Liver (tissue), 9 donors: Measurements from ENCODE around the gene CASZ1. TPM values are rescaled to one million over a fixed set of nuclear protein-coding genes. Genes with fewer than 3 reads are reported as not detected.

ENCODE experiments used
- DNase-seq: peaks from one replicate; pipeline ENCODE4 v3.0.0-alpha.2; 2017; ENCODE audit warnings: low spot score
- H3K27ac ChIP-seq, 2 donors: one replicate each; pipeline ENCODE4 v1.7.0; 2013; ENCODE audit warnings: inconsistent platforms in 2 of 2, low read length in 2 of 2, control low read depth in 1 of 2, low read depth in 1 of 2, mild to moderate bottlenecking in 1 of 2
- H3K27me3 ChIP-seq, 4 donors: one replicate each; pipeline versions ENCODE4 v1.6.1 to v1.7.0; 2013; ENCODE audit warnings: low read length in 3 of 4, inconsistent platforms in 1 of 4, mild to moderate bottlenecking in 1 of 4, moderate library complexity in 1 of 4; ENCODE audit not compliant: control insufficient read depth in 4 of 4, insufficient read depth in 4 of 4
- H3K36me3 ChIP-seq, 4 donors: one replicate each; pipeline versions ENCODE4 v1.6.1 to v1.7.0; 2013; ENCODE audit warnings: low read length in 3 of 4, mild to moderate bottlenecking in 3 of 4, low read depth in 1 of 4, moderate library complexity in 1 of 4; ENCODE audit not compliant: control insufficient read depth in 4 of 4, insufficient read depth in 3 of 4
- H3K4me1 ChIP-seq, 4 donors: one replicate each; pipeline versions ENCODE4 v1.6.1 to v1.7.0; 2013; ENCODE audit warnings: low read length in 3 of 4, mild to moderate bottlenecking in 3 of 4, moderate library complexity in 1 of 4; ENCODE audit not compliant: control insufficient read depth in 4 of 4, insufficient read depth in 4 of 4
- H3K4me3 ChIP-seq, 3 donors: one replicate each; pipeline versions ENCODE4 v1.6.1 to v1.7.0; 2013; ENCODE audit warnings: low read length in 3 of 3, control low read depth in 1 of 3, low read depth in 1 of 3, mild to moderate bottlenecking in 1 of 3
- H3K9ac ChIP-seq, 2 donors: one replicate each; pipeline ENCODE4 v1.7.0; 2013; ENCODE audit warnings: low read length in 2 of 2, mild to moderate bottlenecking in 2 of 2, moderate library complexity in 2 of 2, control low read depth in 1 of 2, low read depth in 1 of 2
- H3K9me3 ChIP-seq, 4 donors: one replicate each; pipeline versions ENCODE4 v1.6.1 to v1.7.0; 2013; ENCODE audit warnings: low read length in 3 of 4; ENCODE audit not compliant: control insufficient read depth in 4 of 4
- HNF4A ChIP-seq, 2 donors: conservative IDR thresholded peaks; 2 replicates each; pipeline ENCODE4 v1.6.1; 2016; ENCODE audit warnings: antibody characterized with exemption in 2 of 2, mild to moderate bottlenecking in 2 of 2
- JUND ChIP-seq, 2 donors: IDR thresholded peaks; 2 replicates each; pipeline ENCODE4 v1.6.1; 2016; ENCODE audit warnings: antibody characterized with exemption in 2 of 2
- RAD21 ChIP-seq, 2 donors: IDR thresholded peaks; 2 replicates each; pipeline ENCODE4 v1.6.1; 2016; ENCODE audit warnings: antibody characterized with exemption in 2 of 2, mild to moderate bottlenecking in 2 of 2
- RXRA ChIP-seq, 2 donors: IDR thresholded peaks; 2 replicates each; pipeline ENCODE4 v1.6.1; 2017 to 2018; ENCODE audit warnings: antibody characterized with exemption in 2 of 2, mild to moderate bottlenecking in 1 of 2
- SP1 ChIP-seq: IDR thresholded peaks from 2 replicates; pipeline ENCODE4 v1.6.1; 2018; ENCODE audit warnings: antibody characterized with exemption, mild to moderate bottlenecking
- TAF1 ChIP-seq: conservative IDR thresholded peaks from 2 replicates; pipeline ENCODE4 v1.6.1; 2016; ENCODE audit warnings: antibody characterized with exemption, mild to moderate bottlenecking
- WGBS: extraction: QIAGEN DNeasy Blood & Tissue Kit; methylation state at CpG from one replicate; pipeline ENCODE4 v1.1.7; 2013; 5-methylcytosine and 5-hydroxymethylcytosine counted together
- polyA plus RNA-seq, 2 donors: library from polyadenylated mRNA; stranded (reverse) in 1 of 2; unstranded in 1 of 2; fragments of 200-250 nt in 1 of 2; fragments of >200 nt in 1 of 2; fragmentation: Nextera tagmentation in 1 of 2; extraction: Ambion mirVana in 1 of 2; gene quantifications; one replicate each; pipeline versions ENCODE4 v1.2.1 to v1.2.3, GENCODE V29; 2013 to 2015
- total RNA-seq, 2 donors: library from RNA; depleted of rRNA; stranded (reverse); fragments of >200 nt; gene quantifications; one replicate each; pipeline ENCODE4 v1.2.3, GENCODE V29; 2014
- TF ChIP-seq, protein P1 (sequence below): IDR thresholded peaks from 2 replicates; pipeline ENCODE4 v1.6.1; 2016; ENCODE audit warnings: antibody characterized with exemption
- TF ChIP-seq, protein P2 (sequence below): IDR thresholded peaks from 2 replicates; pipeline ENCODE4 v1.6.1; 2016; ENCODE audit warnings: antibody characterized with exemption, mild to moderate bottlenecking
- TF ChIP-seq, protein P3 (sequence below): IDR thresholded peaks from 2 replicates; pipeline ENCODE4 v1.6.1; 2016; ENCODE audit warnings: antibody characterized with exemption
- TF ChIP-seq, protein P4 (sequence below): fragments of 150-350 bp; IDR thresholded peaks from 2 replicates; pipeline ENCODE4 v1.5.1; 2017; ENCODE audit warnings: improper control_type of control experiment, low read depth, low read length; ENCODE audit not compliant: missing input control
- donor health status: healthy.
- donor health status: healthy.
- donor health status: healthy.
- donor health status: healthy.
- donor health status: healthy.

CASZ1 gene
- total and polyA plus RNA-seq, 4 donors: 1.0 to 3.5 (median 1.9) TPM

DNA sequence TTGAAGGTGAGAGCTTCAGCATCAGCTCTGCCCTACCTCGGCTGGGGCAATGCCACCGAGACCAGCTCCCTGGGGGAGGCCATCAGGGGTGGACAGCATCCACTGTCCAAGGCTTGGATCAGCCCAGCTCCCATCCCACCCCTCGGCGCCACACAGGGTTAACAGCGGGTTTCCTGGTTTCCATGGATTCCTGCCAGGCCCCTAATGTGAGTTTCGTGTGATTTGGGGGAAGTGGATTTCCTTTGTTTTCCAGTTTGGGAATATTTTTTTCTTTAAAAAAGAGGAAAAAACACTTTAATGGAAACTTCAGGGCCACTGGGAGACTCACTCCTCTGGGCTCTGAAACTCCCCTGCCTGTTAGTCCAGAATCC is 34.3 kb downstream of the CASZ1 start:
- Histone ChIP-seq H3K27me3 (no peaks in the 10 kb centered on the region), H3K36me3 (no peaks in the 10 kb centered on the region), H3K27ac (peak overlapping the region; percentile 18 to 48), H3K4me3 (no peak overlapping the region), H3K4me1 (peaks cover 2 to 40% (median 25%) of the 10 kb centered on the region in 4 donors), H3K9me3 (no peaks in the 10 kb centered on the region), H3K9ac (no peak overlapping the region)
- no peak for DNase-seq
- WGBS: 72% methylated on average over 6 of the region's 6 CpGs
- TF ChIP-seq SP1 (no peak), HNF4A (conservative IDR thresholded peaks at IDR 0.05) (no peak), RXRA (IDR thresholded peaks at IDR 0.05) (no peak)
- TF ChIP-seq, protein P1, sequence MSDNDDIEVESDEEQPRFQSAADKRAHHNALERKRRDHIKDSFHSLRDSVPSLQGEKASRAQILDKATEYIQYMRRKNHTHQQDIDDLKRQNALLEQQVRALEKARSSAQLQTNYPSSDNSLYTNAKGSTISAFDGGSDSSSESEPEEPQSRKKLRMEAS: no peak

DNA sequence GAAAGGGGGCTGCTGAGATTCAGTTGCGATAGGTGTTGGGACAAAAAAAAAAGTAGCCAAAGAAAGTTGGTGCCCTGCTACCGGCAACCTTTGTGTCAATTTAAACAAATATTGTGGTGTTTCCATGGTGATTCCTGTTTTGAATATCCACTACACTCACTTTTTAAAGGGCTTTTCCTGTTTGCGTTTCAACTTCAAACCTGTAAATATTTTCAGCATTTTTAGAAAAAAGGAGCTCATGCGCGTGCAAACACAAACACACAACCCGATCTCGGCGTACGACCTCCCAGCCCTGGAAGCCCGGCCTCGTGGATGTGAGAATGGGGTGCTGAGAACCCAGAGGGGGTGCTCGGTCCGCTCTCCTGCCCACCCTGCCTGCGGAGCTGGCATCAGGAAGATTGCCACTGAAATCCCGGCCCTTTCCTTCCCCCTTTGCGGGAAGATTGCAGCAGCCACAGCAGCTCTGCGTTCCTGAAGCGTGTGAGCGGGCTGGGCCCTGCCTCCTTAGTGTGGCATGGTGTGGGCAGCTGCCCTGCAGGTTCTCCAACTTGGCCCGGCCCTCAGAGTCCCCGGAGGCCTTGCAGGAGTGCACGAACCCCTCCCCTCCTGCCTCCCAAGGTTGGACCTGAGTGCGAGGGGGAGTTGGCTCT is 34.8 kb downstream of the CASZ1 start:
- no peaks in the 10 kb centered on the region for H3K36me3 ChIP-seq
- peaks cover 2 to 40% (median 25%) of the 10 kb centered on the region in 4 donors for H3K4me1 ChIP-seq
- 54% methylated on average over 23 of the region's 23 CpGs for WGBS
- DNase-seq: no peak
- peak overlapping the region; percentile 18 to 48 for H3K27ac ChIP-seq
- H3K4me3 ChIP-seq: no peak overlapping the region
- H3K9ac ChIP-seq: no peak overlapping the region
- H3K27me3 ChIP-seq: no peaks in the 10 kb centered on the region
- TF ChIP-seq RAD21 (IDR thresholded peaks at IDR 0.05): no peak
- TF ChIP-seq SP1: peak; percentile 14
- no peak for TF ChIP-seq JUND (IDR thresholded peaks at IDR 0.05)
- TF ChIP-seq, protein P2, sequence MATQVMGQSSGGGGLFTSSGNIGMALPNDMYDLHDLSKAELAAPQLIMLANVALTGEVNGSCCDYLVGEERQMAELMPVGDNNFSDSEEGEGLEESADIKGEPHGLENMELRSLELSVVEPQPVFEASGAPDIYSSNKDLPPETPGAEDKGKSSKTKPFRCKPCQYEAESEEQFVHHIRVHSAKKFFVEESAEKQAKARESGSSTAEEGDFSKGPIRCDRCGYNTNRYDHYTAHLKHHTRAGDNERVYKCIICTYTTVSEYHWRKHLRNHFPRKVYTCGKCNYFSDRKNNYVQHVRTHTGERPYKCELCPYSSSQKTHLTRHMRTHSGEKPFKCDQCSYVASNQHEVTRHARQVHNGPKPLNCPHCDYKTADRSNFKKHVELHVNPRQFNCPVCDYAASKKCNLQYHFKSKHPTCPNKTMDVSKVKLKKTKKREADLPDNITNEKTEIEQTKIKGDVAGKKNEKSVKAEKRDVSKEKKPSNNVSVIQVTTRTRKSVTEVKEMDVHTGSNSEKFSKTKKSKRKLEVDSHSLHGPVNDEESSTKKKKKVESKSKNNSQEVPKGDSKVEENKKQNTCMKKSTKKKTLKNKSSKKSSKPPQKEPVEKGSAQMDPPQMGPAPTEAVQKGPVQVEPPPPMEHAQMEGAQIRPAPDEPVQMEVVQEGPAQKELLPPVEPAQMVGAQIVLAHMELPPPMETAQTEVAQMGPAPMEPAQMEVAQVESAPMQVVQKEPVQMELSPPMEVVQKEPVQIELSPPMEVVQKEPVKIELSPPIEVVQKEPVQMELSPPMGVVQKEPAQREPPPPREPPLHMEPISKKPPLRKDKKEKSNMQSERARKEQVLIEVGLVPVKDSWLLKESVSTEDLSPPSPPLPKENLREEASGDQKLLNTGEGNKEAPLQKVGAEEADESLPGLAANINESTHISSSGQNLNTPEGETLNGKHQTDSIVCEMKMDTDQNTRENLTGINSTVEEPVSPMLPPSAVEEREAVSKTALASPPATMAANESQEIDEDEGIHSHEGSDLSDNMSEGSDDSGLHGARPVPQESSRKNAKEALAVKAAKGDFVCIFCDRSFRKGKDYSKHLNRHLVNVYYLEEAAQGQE: no peak
- TF ChIP-seq, protein P3, sequence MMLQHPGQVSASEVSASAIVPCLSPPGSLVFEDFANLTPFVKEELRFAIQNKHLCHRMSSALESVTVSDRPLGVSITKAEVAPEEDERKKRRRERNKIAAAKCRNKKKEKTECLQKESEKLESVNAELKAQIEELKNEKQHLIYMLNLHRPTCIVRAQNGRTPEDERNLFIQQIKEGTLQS: no peak
- no peaks in the 10 kb centered on the region for H3K9me3 ChIP-seq

DNA sequence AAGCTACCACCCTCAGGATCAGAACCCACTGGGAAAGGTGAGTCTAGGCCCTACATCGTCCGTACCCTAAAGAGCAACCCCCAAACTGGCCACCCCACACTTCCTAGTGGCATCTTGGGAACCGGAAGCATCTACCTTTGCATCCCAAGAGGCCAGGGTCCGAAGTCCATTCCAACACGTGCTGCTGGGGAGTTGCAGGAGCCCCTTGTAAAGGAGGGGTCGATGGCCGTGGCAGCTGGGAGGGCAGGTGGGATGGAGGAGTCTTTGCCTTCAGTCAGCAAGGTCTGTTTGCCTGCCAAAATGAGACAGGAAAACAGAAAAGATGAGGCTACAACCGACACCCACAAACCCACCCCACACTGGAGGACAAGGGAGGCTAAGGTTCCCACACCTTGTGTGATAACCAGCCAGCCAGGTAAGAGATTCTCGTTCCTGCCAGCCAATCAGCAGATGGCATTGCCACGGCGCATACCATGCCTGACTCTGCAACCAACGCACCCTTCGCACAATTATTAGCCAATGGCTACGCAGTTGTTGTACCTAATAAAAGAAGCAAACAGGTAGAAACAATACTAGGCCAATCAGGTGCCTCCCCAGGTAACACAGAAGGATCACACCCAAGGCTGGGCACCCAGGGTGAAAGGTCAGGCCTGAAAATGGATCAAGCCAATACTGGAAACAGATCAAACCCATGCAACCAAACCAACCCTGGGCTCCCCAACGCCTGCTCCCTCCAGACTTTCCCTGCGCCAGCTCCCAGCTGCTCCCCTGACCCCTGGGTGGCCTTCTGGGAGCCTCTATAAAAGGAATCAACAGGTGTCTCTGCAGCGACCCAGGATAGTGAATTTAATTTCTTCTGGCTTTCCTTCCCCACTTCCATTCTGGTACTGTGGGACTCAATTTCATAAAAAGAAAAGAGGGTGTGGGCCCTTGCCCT is 35.6 kb downstream of the CASZ1 start:
- H3K27ac ChIP-seq: no peak overlapping the region
- no peak for DNase-seq
- WGBS: 84% methylated on average over 17 of the region's 17 CpGs
- H3K27me3 ChIP-seq: no peaks in the 10 kb centered on the region
- H3K9ac ChIP-seq: no peak overlapping the region
- peaks cover 2 to 34% (median 21%) of the 10 kb centered on the region in 4 donors for H3K4me1 ChIP-seq
- H3K9me3 ChIP-seq: no peaks in the 10 kb centered on the region
- TF ChIP-seq, protein P4, sequence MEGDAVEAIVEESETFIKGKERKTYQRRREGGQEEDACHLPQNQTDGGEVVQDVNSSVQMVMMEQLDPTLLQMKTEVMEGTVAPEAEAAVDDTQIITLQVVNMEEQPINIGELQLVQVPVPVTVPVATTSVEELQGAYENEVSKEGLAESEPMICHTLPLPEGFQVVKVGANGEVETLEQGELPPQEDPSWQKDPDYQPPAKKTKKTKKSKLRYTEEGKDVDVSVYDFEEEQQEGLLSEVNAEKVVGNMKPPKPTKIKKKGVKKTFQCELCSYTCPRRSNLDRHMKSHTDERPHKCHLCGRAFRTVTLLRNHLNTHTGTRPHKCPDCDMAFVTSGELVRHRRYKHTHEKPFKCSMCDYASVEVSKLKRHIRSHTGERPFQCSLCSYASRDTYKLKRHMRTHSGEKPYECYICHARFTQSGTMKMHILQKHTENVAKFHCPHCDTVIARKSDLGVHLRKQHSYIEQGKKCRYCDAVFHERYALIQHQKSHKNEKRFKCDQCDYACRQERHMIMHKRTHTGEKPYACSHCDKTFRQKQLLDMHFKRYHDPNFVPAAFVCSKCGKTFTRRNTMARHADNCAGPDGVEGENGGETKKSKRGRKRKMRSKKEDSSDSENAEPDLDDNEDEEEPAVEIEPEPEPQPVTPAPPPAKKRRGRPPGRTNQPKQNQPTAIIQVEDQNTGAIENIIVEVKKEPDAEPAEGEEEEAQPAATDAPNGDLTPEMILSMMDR: no peak
- TF ChIP-seq TAF1 (no peak), HNF4A (conservative IDR thresholded peaks at IDR 0.05) (peak in 1 of 2 donors; percentile 7)
- no peaks in the 10 kb centered on the region for H3K36me3 ChIP-seq
- H3K4me3 ChIP-seq: no peak overlapping the region
